Measurements from ENCODE around the gene VBP1.
"Not testable (repeated sequence)": the region's sequence is repeated elsewhere in the genome, so short reads cannot be mapped to it uniquely, and the experiment has no call there.

The VBP1 gene

GRCh38 chrX:155263854-155264628, 47.8 kb downstream of the VBP1 start, which contains the start of gene RAB39B:
Gene RAB39B, minus strand, starts transcription at chrX:155264491. Its CDS starts 203 bp downstream, at chrX:155264288.
- peak; percentile 1 to 83 (median 52) for DNase-seq

- no peak for DNase-seq
These were observed 50.2 kb downstream of the VBP1 start for GRCh38 chrX:155266439-155266838.

- DNase-seq: not testable (repeated sequence)
These were observed 51.7 kb downstream of the VBP1 start for GRCh38 chrX:155267995-155268394.

- no peak for DNase-seq
These were observed 54.7 kb downstream of the VBP1 start for GRCh38 chrX:155270969-155271368.

DNA sequence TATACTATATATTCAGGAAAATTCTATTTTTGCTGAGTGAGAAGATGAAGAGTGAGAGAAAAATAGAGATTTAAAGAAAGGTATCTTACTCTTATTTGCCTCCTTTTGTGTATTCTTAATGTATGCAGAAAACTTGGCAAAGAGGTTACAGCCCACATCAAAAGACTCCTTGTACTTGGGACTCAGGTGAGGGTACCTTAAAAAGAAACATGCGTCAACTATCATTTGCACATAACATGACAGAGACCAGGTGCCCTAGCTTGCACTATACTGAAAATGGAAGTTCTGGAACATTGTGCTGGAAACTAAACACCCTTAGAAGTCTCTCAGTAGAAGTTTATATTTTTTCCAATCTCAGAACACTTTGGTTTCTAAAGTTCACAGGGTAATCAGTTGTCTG, 63.6 kb downstream of the VBP1 start:
- no peak for DNase-seq
